Measurements from ENCODE around the gene ZFAND3.

- TF ChIP-seq EP300 (IDR thresholded peaks at IDR 0.05; ENCODE audit: borderline replicate concordance in 1 of 2, control insufficient read depth in 1 of 2, low read depth in 2 of 2, low read length in 2 of 2) (no peak), MLLT1 (IDR thresholded peaks at IDR 0.05) (no peak), CTCF (IDR thresholded peaks at IDR 0.05 in 2 of 3, conservative IDR thresholded peaks at IDR 0.05 in 1 of 3; ENCODE audit: control insufficient read depth in 2 of 3, extremely low read depth in 1 of 3, insufficient read depth in 1 of 3, low read depth in 3 of 3, low read length in 3 of 3) (no peak), HDAC6 (IDR thresholded peaks at IDR 0.05; ENCODE audit: unreplicated experiment) (no peak), SRF (IDR thresholded peaks at IDR 0.05; ENCODE audit: low read depth in 2 of 2, low read length in 2 of 2) (no peak), EZH2 (IDR thresholded peaks at IDR 0.05; ENCODE audit: borderline replicate concordance, control insufficient read depth, low read depth, low read length) (no peak), SIN3A (IDR thresholded peaks at IDR 0.05; ENCODE audit: low read depth, low read length) (no peak), ZBTB40 (IDR thresholded peaks at IDR 0.05; ENCODE audit: borderline replicate concordance) (no peak), ZNF217 (IDR thresholded peaks at IDR 0.05) (no peak), NR2C2 (IDR thresholded peaks at IDR 0.05; ENCODE audit: borderline replicate concordance, control insufficient read depth, insufficient read length, low read depth) (no peak)
Measured at GRCh38 chr6:38105066-38105465, 285.5 kb downstream of the ZFAND3 start.
